Measurements from ENCODE around the gene PTPRG. TPM values are rescaled to one million over a fixed set of nuclear protein-coding genes. Genes with fewer than 3 reads are reported as not detected.

PTPRG gene
- total RNA-seq, 4 donors from 2014 or later = 21.1 to 54.2 (median 30.6) TPM

DNA sequence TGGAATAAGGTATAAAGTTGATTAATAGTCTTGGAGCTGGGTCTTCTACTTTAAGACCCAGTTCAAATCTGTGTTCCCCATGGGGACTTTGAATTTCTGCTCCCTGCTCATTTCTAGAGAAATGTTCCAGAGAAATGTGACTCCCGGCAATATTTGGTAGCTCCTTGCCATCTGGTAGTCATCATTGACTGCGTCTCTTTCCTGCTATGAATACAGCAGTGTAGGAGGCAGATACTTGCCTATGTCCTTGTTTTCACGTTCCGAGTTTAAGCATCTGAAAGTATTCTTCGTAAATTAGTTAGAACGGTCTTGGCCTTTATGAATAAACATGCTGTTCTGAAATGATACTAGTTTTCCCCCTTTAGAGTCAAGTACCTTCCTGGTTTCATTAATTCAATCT is 352.9 kb downstream of the PTPRG start:
- in situ Hi-C loops (cut with MboI; ENCODE audit: low sequenced_read_pairs in 4 of 4) (no loop called here), intact Hi-C loops (cut with DNase I; ENCODE audit: low total_unique reads) (no loop called here)

DNA sequence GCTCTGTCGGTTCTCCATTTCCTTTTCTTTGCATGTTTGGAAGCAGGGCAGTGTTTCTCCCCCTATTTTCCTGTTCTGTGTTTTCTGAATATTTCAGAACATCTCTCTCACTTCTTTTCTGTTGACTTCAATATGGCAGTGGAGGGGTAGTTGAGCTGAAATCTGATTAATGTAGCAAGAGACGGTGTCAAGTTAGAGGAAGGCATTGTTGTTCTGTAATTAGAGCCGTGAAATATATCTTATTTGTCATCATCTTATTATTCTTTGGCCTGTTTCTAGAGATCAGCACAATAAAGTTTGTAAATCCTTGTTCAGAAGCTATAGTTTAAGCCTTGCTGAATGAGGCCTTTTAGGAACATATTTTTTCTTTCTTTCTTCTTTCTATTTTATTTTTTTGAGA is 353.9 kb downstream of the PTPRG start:
- H3K9me3 ChIP-seq = no peaks in the 10 kb centered on the region
- H3K36me3 ChIP-seq = no peaks in the 10 kb centered on the region
- in situ Hi-C loops (cut with MboI; ENCODE audit: low sequenced_read_pairs in 4 of 4) = no loop called here
- ATAC-seq = peak in 1 of 2 donors; percentile 54
- TF ChIP-seq, protein P1, sequence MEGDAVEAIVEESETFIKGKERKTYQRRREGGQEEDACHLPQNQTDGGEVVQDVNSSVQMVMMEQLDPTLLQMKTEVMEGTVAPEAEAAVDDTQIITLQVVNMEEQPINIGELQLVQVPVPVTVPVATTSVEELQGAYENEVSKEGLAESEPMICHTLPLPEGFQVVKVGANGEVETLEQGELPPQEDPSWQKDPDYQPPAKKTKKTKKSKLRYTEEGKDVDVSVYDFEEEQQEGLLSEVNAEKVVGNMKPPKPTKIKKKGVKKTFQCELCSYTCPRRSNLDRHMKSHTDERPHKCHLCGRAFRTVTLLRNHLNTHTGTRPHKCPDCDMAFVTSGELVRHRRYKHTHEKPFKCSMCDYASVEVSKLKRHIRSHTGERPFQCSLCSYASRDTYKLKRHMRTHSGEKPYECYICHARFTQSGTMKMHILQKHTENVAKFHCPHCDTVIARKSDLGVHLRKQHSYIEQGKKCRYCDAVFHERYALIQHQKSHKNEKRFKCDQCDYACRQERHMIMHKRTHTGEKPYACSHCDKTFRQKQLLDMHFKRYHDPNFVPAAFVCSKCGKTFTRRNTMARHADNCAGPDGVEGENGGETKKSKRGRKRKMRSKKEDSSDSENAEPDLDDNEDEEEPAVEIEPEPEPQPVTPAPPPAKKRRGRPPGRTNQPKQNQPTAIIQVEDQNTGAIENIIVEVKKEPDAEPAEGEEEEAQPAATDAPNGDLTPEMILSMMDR (IDR thresholded peaks at IDR 0.05 in 4 of 5, conservative IDR thresholded peaks at IDR 0.05 in 1 of 5) = no peak
- TF ChIP-seq POLR2A (IDR thresholded peaks at IDR 0.05) = no peak
- peak overlapping the region in 3 of 4 donors; percentile 3 to 74 (median 73) for H3K27ac ChIP-seq
- intact Hi-C loops (cut with DNase I; ENCODE audit: low total_unique reads) = no loop called here
- DNase-seq = no peak
- peaks cover 46 to 56% of the 10 kb centered on the region in 2 donors for H3K4me1 ChIP-seq
- no peak overlapping the region for H3K4me3 ChIP-seq
- H3K27me3 ChIP-seq = no peaks in the 10 kb centered on the region

More for the DNA sequence above, 352.9 kb downstream of the PTPRG start:
- Histone ChIP-seq H3K4me3 (no peak overlapping the region), H3K4me1 (peaks cover 46 to 56% of the 10 kb centered on the region in 2 donors), H3K27ac (peak overlapping the region in 2 of 4 donors; percentile 31 to 74), H3K27me3 (no peaks in the 10 kb centered on the region), H3K36me3 (no peaks in the 10 kb centered on the region), H3K9me3 (no peaks in the 10 kb centered on the region)
- TF ChIP-seq, protein P1 (IDR thresholded peaks at IDR 0.05 in 4 of 5, conservative IDR thresholded peaks at IDR 0.05 in 1 of 5) = no peak
- TF ChIP-seq POLR2A (IDR thresholded peaks at IDR 0.05) = no peak
- DNase-seq (no peak), ATAC-seq (no peak)

DNA sequence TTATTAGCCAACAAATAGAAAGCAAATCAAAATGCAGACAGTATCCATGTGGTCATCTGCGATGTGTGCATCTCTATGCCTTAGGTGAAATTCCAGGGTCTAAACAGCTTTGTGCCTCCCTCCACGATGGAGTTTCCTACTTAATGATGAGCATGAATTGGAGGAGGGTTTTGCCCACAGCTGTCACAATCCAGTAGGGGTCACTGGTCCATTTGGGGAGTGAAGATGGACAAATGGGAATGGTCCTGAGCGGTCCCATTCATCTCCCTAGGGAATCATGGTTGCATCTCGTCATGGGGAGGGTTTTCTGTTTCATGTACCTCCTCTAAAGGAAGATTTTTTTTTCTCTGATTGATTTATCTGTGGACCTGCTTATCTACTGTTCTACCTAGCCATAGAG is 358.0 kb downstream of the PTPRG start:
- no peak for DNase-seq
- intact Hi-C loops (cut with DNase I; ENCODE audit: low total_unique reads) = no loop called here
- no peak overlapping the region for H3K27ac ChIP-seq
- H3K36me3 ChIP-seq = no peaks in the 10 kb centered on the region
- no peak for ATAC-seq
- no peaks in the 10 kb centered on the region for H3K9me3 ChIP-seq
- TF ChIP-seq POLR2A (IDR thresholded peaks at IDR 0.05) = no peak
- TF ChIP-seq, protein P1 (IDR thresholded peaks at IDR 0.05 in 4 of 5, conservative IDR thresholded peaks at IDR 0.05 in 1 of 5) = no peak
- peaks cover 51 to 57% of the 10 kb centered on the region in 2 donors for H3K4me1 ChIP-seq
- in situ Hi-C loops (cut with MboI; ENCODE audit: low sequenced_read_pairs in 4 of 4) = no loop called here
- no peaks in the 10 kb centered on the region for H3K27me3 ChIP-seq
- H3K4me3 ChIP-seq = no peak overlapping the region

DNA sequence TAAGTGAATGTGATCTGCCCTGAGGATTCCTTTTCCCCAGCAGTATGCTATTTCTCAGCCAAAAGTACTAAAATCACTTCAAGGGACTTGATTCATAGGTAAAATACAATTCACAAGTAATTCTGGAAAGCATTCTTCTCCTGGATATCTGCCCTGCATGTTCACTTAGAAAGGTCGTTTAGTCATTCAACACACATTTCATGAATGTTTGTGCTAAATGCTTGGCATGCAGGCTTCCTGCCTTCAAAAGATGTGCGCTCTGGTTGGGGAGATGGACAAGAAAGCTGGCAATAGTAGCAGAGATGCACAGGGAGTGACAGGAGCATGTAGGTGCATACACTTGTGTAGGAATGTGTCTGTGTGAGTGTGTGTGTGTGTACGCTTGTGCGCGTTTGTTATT is 360.7 kb downstream of the PTPRG start:
- Histone ChIP-seq H3K27ac (peak overlapping the region in 3 of 4 donors; percentile 5 to 92 (median 10)), H3K4me1 (peaks cover 55 to 56% of the 10 kb centered on the region in 2 donors), H3K36me3 (no peaks in the 10 kb centered on the region), H3K27me3 (no peaks in the 10 kb centered on the region), H3K4me3 (no peak overlapping the region), H3K9me3 (no peaks in the 10 kb centered on the region)
- DNase-seq = no peak
- in situ Hi-C loops (cut with MboI; ENCODE audit: low sequenced_read_pairs in 4 of 4) (no loop called here), intact Hi-C loops (cut with DNase I; ENCODE audit: low total_unique reads) (loop anchor here (5.0 kb wide), 1 partner anchor 475 kb away; no protein-coding TSS in a partner anchor)
- TF ChIP-seq, protein P1 (IDR thresholded peaks at IDR 0.05 in 4 of 5, conservative IDR thresholded peaks at IDR 0.05 in 1 of 5) = no peak
- no peak for TF ChIP-seq POLR2A (IDR thresholded peaks at IDR 0.05)
- no peak for ATAC-seq
